Nephron (organoid): ENCODE results near the gene OSBPL10.

Experiments
- H3K27ac Mint-ChIP-seq, 3 experiments: 2 replicates each; pipeline ENCODE4 v1.8.0; 2020; ENCODE audit warnings: mixed read lengths in 3 of 3, mild to moderate bottlenecking in 2 of 3, moderate library complexity in 1 of 3
- H3K27me3 Mint-ChIP-seq: 2 replicates; pipeline ENCODE4 v1.8.0; 2021; ENCODE audit warnings: low read depth, mild to moderate bottlenecking, moderate library complexity, mixed read lengths
- H3K36me3 Mint-ChIP-seq: 2 replicates; pipeline ENCODE4 v1.8.0; 2020; ENCODE audit warnings: low read depth, mixed read lengths
- H3K4me1 Mint-ChIP-seq: 2 replicates; pipeline ENCODE4 v1.8.0; 2020; ENCODE audit warnings: mixed read lengths
- H3K4me3 Mint-ChIP-seq, 3 experiments: 2 replicates each; pipeline ENCODE4 v1.8.0; 2020; ENCODE audit warnings: mild to moderate bottlenecking in 3 of 3, mixed read lengths in 3 of 3, moderate library complexity in 2 of 3
- H3K9me3 Mint-ChIP-seq: 2 replicates; pipeline ENCODE4 v1.8.0; 2020; ENCODE audit warnings: mixed read lengths
- TF ChIP-seq, protein P1 (sequence below), 3 experiments: fragments of 200-600 bp; sonication (generic); IDR thresholded peaks; one replicate each; pipeline ENCODE4 v1.5.0; 2021; ENCODE audit warnings: antibody characterized with exemption in 3 of 3; ENCODE audit not compliant: unreplicated experiment in 3 of 3

The OSBPL10 gene

DNA sequence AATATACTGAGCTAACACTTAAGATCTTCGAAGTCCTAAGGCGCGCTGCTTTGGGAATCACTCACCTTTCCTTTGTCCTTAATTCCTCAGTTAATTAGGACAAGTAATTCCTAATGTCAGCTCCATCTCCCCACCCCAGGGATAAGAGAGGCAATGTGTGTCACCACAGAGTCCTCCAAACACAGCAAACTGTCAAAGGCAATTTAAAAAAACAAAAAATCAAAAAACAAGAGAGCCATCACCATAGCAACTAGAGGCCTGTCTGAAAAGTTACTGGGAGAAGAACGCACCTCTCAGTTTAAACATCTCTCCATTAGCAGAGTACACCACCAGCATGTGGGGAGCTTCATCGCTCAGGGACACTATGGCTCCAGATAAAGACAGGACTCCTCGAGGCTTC, 101.7 kb downstream of the OSBPL10 start:
- Mint-ChIP-seq H3K4me3 (no peak overlapping the region), H3K36me3 (no peaks in the 10 kb centered on the region), H3K27me3 (no peaks in the 10 kb centered on the region), H3K4me1 (peaks cover 51% of the 10 kb centered on the region), H3K9me3 (no peaks in the 10 kb centered on the region), H3K27ac (peak overlapping the region in 2 of 3 experiments; percentile 31 to 68)
- TF ChIP-seq, protein P1, sequence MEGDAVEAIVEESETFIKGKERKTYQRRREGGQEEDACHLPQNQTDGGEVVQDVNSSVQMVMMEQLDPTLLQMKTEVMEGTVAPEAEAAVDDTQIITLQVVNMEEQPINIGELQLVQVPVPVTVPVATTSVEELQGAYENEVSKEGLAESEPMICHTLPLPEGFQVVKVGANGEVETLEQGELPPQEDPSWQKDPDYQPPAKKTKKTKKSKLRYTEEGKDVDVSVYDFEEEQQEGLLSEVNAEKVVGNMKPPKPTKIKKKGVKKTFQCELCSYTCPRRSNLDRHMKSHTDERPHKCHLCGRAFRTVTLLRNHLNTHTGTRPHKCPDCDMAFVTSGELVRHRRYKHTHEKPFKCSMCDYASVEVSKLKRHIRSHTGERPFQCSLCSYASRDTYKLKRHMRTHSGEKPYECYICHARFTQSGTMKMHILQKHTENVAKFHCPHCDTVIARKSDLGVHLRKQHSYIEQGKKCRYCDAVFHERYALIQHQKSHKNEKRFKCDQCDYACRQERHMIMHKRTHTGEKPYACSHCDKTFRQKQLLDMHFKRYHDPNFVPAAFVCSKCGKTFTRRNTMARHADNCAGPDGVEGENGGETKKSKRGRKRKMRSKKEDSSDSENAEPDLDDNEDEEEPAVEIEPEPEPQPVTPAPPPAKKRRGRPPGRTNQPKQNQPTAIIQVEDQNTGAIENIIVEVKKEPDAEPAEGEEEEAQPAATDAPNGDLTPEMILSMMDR (IDR thresholded peaks at IDR 0.05; ENCODE audit: unreplicated experiment in 3 of 3): no peak

DNA sequence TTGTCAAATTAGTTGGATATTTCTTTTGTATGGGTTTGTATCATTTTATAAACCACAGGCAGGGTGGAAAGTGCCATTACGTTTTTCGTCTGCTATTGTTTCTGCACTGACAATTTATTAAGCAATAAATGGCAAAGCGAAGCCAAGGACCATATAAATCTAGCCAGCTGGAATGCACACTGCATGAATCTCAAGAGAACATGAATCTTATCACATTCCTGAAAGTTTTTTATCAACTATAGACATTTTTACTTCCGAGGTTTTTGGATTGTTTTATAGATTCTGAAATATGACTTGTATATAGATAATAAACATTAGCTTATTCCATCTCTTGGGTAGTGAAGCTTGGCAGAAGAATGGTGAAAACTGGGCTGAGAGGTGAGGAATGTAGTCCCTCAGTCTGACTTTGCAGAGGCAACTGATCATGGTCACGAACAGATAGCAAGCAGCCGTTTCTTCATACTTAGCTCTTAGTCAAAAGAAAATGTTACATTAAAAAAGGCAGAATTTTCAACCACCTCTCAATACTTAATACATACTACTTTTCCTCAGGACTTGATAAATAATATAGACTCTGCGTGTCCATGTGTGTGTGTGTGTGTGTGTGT, 102.7 kb downstream of the OSBPL10 start:
- Mint-ChIP-seq H3K36me3 (no peaks in the 10 kb centered on the region), H3K27ac (peak overlapping the region; percentile 5 to 68 (median 31)), H3K4me3 (peak overlapping the region in 1 of 3 experiments; percentile 45), H3K27me3 (no peaks in the 10 kb centered on the region), H3K9me3 (no peaks in the 10 kb centered on the region), H3K4me1 (peaks cover 56% of the 10 kb centered on the region)
- TF ChIP-seq, protein P1 (IDR thresholded peaks at IDR 0.05; ENCODE audit: unreplicated experiment in 3 of 3): no peak

DNA sequence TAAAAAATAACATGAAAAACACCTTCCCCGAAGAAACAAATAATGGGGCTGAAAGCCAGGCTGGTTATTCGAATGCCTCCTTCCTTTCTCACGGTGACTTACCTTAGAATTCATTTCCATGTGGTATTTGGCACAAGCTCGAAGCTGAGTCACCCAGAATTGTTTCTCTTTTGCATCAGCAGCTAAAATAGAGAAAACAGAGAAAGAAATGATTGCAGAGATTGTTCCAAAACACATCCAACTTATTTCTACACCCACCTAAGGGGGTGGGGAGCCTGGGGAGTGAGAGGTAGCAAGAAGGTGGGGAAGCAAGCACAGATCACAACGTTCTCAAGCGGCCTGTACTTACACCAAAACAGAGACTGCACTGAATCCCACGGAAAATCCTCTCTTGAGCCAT, 104.7 kb downstream of the OSBPL10 start:
- Mint-ChIP-seq H3K4me1 (peaks cover 52% of the 10 kb centered on the region), H3K9me3 (no peaks in the 10 kb centered on the region), H3K36me3 (peaks cover under 1% of the 10 kb centered on the region), H3K27me3 (no peaks in the 10 kb centered on the region), H3K4me3 (no peak overlapping the region), H3K27ac (peak overlapping the region in 2 of 3 experiments; percentile 52 to 72)
- TF ChIP-seq, protein P1 (IDR thresholded peaks at IDR 0.05; ENCODE audit: unreplicated experiment in 3 of 3): no peak

DNA sequence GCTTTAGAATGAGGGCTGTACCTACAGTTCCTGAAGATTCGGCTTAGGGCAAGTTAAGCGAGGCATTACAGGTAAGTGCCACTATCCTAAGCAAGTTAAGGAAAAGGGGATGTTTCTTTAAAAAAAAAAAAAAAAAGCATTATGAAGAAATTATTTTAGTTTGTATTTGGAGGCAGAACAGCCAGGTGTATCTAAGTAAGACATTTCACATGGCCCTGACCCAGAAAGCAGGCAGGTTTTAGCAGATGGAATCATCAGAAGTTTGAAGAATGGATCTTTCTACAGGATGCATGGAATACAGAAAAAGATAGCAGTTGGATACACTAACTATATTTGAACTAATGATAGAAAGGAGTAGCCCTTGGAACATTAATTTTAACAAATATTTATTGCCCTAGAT, 105.6 kb downstream of the OSBPL10 start:
- Mint-ChIP-seq H3K36me3 (peaks cover 5% of the 10 kb centered on the region), H3K4me1 (peaks cover 52% of the 10 kb centered on the region), H3K27me3 (no peaks in the 10 kb centered on the region), H3K4me3 (no peak overlapping the region), H3K9me3 (no peaks in the 10 kb centered on the region), H3K27ac (peak overlapping the region in 1 of 3 experiments; percentile 72)
- TF ChIP-seq, protein P1 (IDR thresholded peaks at IDR 0.05; ENCODE audit: unreplicated experiment in 3 of 3): no peak

DNA sequence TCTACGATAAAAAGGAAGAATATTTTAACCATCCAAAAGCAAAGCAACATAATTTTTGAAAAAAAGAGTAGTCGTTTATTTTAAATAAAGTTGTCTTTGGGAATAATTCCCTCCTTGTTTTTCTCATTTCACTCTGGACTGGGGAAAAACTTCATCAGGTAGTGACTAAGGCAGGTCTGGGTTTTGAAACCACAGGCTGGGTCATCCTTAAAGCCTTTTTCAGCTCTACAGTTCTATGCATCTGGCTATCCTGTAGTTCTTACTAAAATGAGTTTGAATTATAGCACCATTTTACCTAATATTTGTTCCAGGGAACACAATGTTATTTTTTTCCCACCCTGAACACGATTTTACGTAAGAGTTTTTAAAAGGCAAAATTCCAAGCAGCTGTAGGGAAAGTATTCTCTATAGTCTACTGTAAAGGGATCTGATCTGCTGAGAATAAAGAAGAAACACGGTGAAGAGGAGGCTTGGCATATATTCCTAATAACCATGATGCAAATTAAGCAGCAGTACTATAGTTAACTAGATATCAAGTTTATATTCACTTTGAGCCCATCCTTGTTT, 107.7 kb downstream of the OSBPL10 start:
- H3K36me3 Mint-ChIP-seq: peaks cover 5% of the 10 kb centered on the region
- TF ChIP-seq, protein P1 (IDR thresholded peaks at IDR 0.05; ENCODE audit: unreplicated experiment in 3 of 3): no peak
- H3K4me3 Mint-ChIP-seq: no peak overlapping the region
- no peaks in the 10 kb centered on the region for H3K27me3 Mint-ChIP-seq
- H3K4me1 Mint-ChIP-seq: peaks cover 43% of the 10 kb centered on the region
- no peak overlapping the region for H3K27ac Mint-ChIP-seq
- no peaks in the 10 kb centered on the region for H3K9me3 Mint-ChIP-seq
